H1 (cell line): ENCODE data around the gene GPM6B. TPM values are rescaled to one million over a fixed set of nuclear protein-coding genes. Genes with fewer than 3 reads are reported as not detected.

ENCODE experiments used
- BACH1 ChIP-seq: IDR thresholded peaks from 2 replicates; pipeline ENCODE4 v1.6.1; 2012; ENCODE audit warnings: low read length, improper control_type of control experiment
- CHD7 ChIP-seq: fragments of 300-600 bp; sonication (generic); IDR thresholded peaks from 2 replicates; pipeline ENCODE4 v1.7.1; 2012; ENCODE audit warnings: low read length, moderate library complexity, mild to moderate bottlenecking, inconsistent platforms; ENCODE audit not compliant: insufficient replicate concordance
- CREB1 ChIP-seq: IDR thresholded peaks from 2 replicates; pipeline ENCODE4 v1.6.1; 2012; ENCODE audit warnings: inconsistent platforms
- CTCF ChIP-seq, 3 experiments: IDR thresholded peaks; 1 replicate in 2 of 3; 2 replicates in 1 of 3; pipeline versions ENCODE4 v1.5.1 to v1.6.1; 2011; ENCODE audit warnings: low read length in 3 of 3, mild to moderate bottlenecking in 3 of 3, inconsistent platforms in 2 of 3, low read depth in 1 of 3, moderate library complexity in 1 of 3; ENCODE audit not compliant: insufficient read depth in 1 of 3; ENCODE audit errors: control extremely low read depth in 1 of 3
- FOSL1 ChIP-seq: IDR thresholded peaks from 2 replicates; pipeline ENCODE4 v1.6.1; 2011; ENCODE audit warnings: mild to moderate bottlenecking, low read depth, low read length, moderate library complexity; ENCODE audit not compliant: insufficient read depth
- HDAC2 ChIP-seq, 2 experiments: fragments of 300-600 bp in 1 of 2; sonication (generic) in 1 of 2; IDR thresholded peaks; 2 replicates each; pipeline ENCODE4 v1.6.1; 2011 to 2012; ENCODE audit warnings: low read depth in 2 of 2, low read length in 2 of 2, mild to moderate bottlenecking in 2 of 2, moderate library complexity in 2 of 2, borderline replicate concordance in 1 of 2, inconsistent platforms in 1 of 2
- KDM5A ChIP-seq: fragments of 200-600 bp; IDR thresholded peaks from 2 replicates; pipeline ENCODE4 v1.7.1; 2012; ENCODE audit warnings: mild to moderate bottlenecking, low read length, inconsistent platforms, mixed read lengths
- polyA plus RNA-seq, 7 experiments: library from polyadenylated mRNA; depleted of rRNA in 3 of 7; stranded (reverse) in 5 of 7; unstranded in 2 of 7; fragments of >200 nt in 5 of 7; fragments of 200-250 nt in 2 of 7; gene quantifications; 1 replicate in 5 of 7; 2 replicates in 1 of 7; 4 replicates in 1 of 7; pipeline versions ENCODE4 v1.2.1 to v1.2.3, GENCODE V29; 2011 to 2013; ENCODE audit warnings: missing spikeins in 2 of 7, mixed read lengths in 2 of 7
- total RNA-seq: library from RNA; stranded (reverse); fragmentation: NEBNext Ultra II Directional; extraction: Animal tissue kit (Norgen Biotek cat#: 25700); gene quantifications from 2 replicates; pipeline ENCODE4 v1.2.1, GENCODE V29; 2021

Gene GPM6B
- total and polyA plus RNA-seq, 2 of the 8 experiments (the other 6 are each of a cell fraction or from before 2014, with no cell fraction given): 132 to 175 TPM

GRCh38 chrX:13843150-13843721 is 26.3 kb upstream of the GPM6B start (continued):
- TF ChIP-seq CTCF (IDR thresholded peaks at IDR 0.05; ENCODE audit: control extremely low read depth in 1 of 3, insufficient read depth in 1 of 3, low read depth in 1 of 3, low read length in 3 of 3) (no peak), FOSL1 (no peak), BACH1 (no peak), HDAC2 (IDR thresholded peaks at IDR 0.05; ENCODE audit: borderline replicate concordance in 1 of 2, low read depth in 2 of 2, low read length in 2 of 2) (no peak), KDM5A (no peak), CHD7 (no peak), CREB1 (no peak)
